SKM-1 treated with dmso at 0.1 percent for 144 hours (cell line): ENCODE data around the gene MMP2.

ENCODE experiments used
- DNase-seq: peaks from one replicate; lab custom pipeline; 2025; ENCODE audit not compliant: unreplicated experiment; lab: John Stamatoyannopoulos, UW

Gene MMP2

GRCh38 chr16:55510185-55510805 lies 31.3 kb downstream of the MMP2 start:
- DNase-seq = peak; percentile 85

- no peak for DNase-seq
These were observed 33.9 kb downstream of the MMP2 start for GRCh38 chr16:55512941-55513340.

- no peak for DNase-seq
These were observed 34.6 kb downstream of the MMP2 start for GRCh38 chr16:55513616-55514015.

- DNase-seq = no peak
These were observed 36.1 kb downstream of the MMP2 start for GRCh38 chr16:55515111-55515510.

- no peak for DNase-seq
These were observed 42.8 kb downstream of the MMP2 start for GRCh38 chr16:55521792-55522191.

GRCh38 chr16:55526441-55526840 lies 47.4 kb downstream of the MMP2 start:
- DNase-seq = no peak

- no peak for DNase-seq
These were observed 48.9 kb downstream of the MMP2 start for GRCh38 chr16:55527885-55528284.

- DNase-seq = no peak
These were observed 50.0 kb downstream of the MMP2 start for GRCh38 chr16:55529018-55529417.

GRCh38 chr16:55530316-55530856 lies 51.4 kb downstream of the MMP2 start:
- DNase-seq = no peak

- DNase-seq = no peak
These were observed 53.2 kb downstream of the MMP2 start for GRCh38 chr16:55532227-55532626.

- DNase-seq = no peak
These were observed 55.8 kb downstream of the MMP2 start for GRCh38 chr16:55534756-55535155.

- DNase-seq = peak; percentile 85
These were observed 60.1 kb downstream of the MMP2 start for GRCh38 chr16:55539049-55539448.

- no peak for DNase-seq
These were observed 60.5 kb downstream of the MMP2 start for GRCh38 chr16:55539488-55539887.

GRCh38 chr16:55540221-55540620 lies 61.2 kb downstream of the MMP2 start:
- no peak for DNase-seq

GRCh38 chr16:55542459-55543082 lies 63.6 kb downstream of the MMP2 start:
- no peak for DNase-seq

GRCh38 chr16:55543472-55543871 lies 64.5 kb downstream of the MMP2 start:
- no peak for DNase-seq

GRCh38 chr16:55552621-55553020 lies 73.6 kb downstream of the MMP2 start:
- no peak for DNase-seq

GRCh38 chr16:55555436-55555835 lies 76.4 kb downstream of the MMP2 start:
- no peak for DNase-seq
